ENCODE results near the gene DGKQ. TPM values are rescaled to one million over a fixed set of nuclear protein-coding genes. Genes with fewer than 3 reads are reported as not detected.

The DGKQ gene
- polyA plus RNA-seq, 2 of the 4 experiments (the other 2 are of a cell fraction) = 2.7 to 7.8 TPM

DNA sequence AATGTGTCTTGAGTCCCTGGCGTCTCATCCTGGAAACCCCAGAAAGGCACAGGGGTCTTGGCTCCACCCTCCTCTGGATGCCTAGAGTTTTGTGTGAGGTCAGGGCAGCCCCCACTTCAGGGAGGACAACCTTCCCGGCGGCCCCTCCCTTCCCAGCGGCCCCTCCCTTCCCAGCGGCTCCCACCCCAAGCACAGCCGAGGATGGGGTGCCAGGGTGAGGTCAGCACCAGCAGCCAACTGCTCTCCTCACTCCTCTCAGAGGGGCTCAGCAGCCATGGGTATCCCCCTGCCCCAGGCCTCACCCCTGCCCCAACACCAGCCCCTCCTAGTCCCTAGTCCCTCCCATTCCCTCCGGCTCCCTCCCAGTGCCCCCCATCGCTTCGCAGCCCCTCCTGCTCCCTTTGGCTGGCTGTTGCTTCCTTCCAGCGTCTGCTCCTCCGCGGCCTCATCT, 17.4 kb downstream of the DGKQ start:
- TF ChIP-seq CEBPB (IDR thresholded peaks at IDR 0.05) (no peak), JUN (IDR thresholded peaks at IDR 0.05) (no peak), EHF (CRISPR knock-in tag; IDR thresholded peaks at IDR 0.05) (no peak), MYC (IDR thresholded peaks at IDR 0.05; ENCODE audit: borderline replicate concordance, low read length) (no peak), FOSB (CRISPR knock-in tag; IDR thresholded peaks at IDR 0.05) (no peak), NPAS2 (CRISPR knock-in tag; IDR thresholded peaks at IDR 0.05; ENCODE audit: borderline replicate concordance) (no peak), RAD21 (conservative IDR thresholded peaks at IDR 0.05 in 1 of 2, IDR thresholded peaks at IDR 0.05 in 1 of 2) (no peak), CBX2 (IDR thresholded peaks at IDR 0.05; ENCODE audit: borderline replicate concordance, low read depth) (no peak), MAFK (IDR thresholded peaks at IDR 0.05; ENCODE audit: partially characterized antibody) (no peak), TFCP2L1 (CRISPR knock-in tag; IDR thresholded peaks at IDR 0.05) (no peak), HEYL (CRISPR knock-in tag; IDR thresholded peaks at IDR 0.05) (no peak), MAZ (IDR thresholded peaks at IDR 0.05; ENCODE audit: borderline replicate concordance, low read depth, low read length) (no peak), HOXB5 (CRISPR knock-in tag; IDR thresholded peaks at IDR 0.05) (no peak), HOXB13 (CRISPR knock-in tag; IDR thresholded peaks at IDR 0.05; ENCODE audit: low read depth) (no peak), POLR2AphosphoS2 (conservative IDR thresholded peaks at IDR 0.05; ENCODE audit: low read length) (no peak), GATA3 (IDR thresholded peaks at IDR 0.05; ENCODE audit: borderline replicate concordance) (no peak)
- TF ChIP-seq, protein P1, sequence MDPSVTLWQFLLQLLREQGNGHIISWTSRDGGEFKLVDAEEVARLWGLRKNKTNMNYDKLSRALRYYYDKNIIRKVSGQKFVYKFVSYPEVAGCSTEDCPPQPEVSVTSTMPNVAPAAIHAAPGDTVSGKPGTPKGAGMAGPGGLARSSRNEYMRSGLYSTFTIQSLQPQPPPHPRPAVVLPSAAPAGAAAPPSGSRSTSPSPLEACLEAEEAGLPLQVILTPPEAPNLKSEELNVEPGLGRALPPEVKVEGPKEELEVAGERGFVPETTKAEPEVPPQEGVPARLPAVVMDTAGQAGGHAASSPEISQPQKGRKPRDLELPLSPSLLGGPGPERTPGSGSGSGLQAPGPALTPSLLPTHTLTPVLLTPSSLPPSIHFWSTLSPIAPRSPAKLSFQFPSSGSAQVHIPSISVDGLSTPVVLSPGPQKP (IDR thresholded peaks at IDR 0.05; ENCODE audit: low read depth, low read length) = no peak
- TF ChIP-seq, protein P2, sequence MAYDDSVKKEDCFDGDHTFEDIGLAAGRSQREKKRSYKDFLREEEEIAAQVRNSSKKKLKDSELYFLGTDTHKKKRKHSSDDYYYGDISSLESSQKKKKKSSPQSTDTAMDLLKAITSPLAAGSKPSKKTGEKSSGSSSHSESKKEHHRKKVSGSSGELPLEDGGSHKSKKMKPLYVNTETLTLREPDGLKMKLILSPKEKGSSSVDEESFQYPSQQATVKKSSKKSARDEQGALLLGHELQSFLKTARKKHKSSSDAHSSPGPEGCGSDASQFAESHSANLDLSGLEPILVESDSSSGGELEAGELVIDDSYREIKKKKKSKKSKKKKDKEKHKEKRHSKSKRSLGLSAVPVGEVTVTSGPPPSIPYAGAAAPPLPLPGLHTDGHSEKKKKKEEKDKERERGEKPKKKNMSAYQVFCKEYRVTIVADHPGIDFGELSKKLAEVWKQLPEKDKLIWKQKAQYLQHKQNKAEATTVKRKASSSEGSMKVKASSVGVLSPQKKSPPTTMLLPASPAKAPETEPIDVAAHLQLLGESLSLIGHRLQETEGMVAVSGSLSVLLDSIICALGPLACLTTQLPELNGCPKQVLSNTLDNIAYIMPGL (CRISPR knock-in tag; IDR thresholded peaks at IDR 0.05; ENCODE audit: borderline replicate concordance) = no peak
- TF ChIP-seq, protein P3, sequence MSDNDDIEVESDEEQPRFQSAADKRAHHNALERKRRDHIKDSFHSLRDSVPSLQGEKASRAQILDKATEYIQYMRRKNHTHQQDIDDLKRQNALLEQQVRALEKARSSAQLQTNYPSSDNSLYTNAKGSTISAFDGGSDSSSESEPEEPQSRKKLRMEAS (IDR thresholded peaks at IDR 0.05) = no peak
- TF ChIP-seq, protein P4, sequence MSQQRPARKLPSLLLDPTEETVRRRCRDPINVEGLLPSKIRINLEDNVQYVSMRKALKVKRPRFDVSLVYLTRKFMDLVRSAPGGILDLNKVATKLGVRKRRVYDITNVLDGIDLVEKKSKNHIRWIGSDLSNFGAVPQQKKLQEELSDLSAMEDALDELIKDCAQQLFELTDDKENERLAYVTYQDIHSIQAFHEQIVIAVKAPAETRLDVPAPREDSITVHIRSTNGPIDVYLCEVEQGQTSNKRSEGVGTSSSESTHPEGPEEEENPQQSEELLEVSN (IDR thresholded peaks at IDR 0.05; ENCODE audit: borderline replicate concordance, low read depth) = no peak
- ChIA-PET CTCF (no interaction called here), POLR2A (no interaction called here)
- no peak overlapping the region for H3K27ac ChIP-seq
- H3K4me2 ChIP-seq = no peak overlapping the region
- no peaks in the 10 kb centered on the region for H3K9me3 ChIP-seq
- no peak for ATAC-seq
- no peak for FAIRE-seq
- 92% methylated on average over 6 of the region's 12 CpGs for WGBS (ENCODE audit: missing lambda C conversion rate)
- no peak for DNase-seq (ENCODE audit: low read depth in 1 of 2, low spot score in 1 of 2)
- H3K4me3 ChIP-seq = no peak overlapping the region
- H3K4me1 ChIP-seq = no peaks in the 10 kb centered on the region

DNA sequence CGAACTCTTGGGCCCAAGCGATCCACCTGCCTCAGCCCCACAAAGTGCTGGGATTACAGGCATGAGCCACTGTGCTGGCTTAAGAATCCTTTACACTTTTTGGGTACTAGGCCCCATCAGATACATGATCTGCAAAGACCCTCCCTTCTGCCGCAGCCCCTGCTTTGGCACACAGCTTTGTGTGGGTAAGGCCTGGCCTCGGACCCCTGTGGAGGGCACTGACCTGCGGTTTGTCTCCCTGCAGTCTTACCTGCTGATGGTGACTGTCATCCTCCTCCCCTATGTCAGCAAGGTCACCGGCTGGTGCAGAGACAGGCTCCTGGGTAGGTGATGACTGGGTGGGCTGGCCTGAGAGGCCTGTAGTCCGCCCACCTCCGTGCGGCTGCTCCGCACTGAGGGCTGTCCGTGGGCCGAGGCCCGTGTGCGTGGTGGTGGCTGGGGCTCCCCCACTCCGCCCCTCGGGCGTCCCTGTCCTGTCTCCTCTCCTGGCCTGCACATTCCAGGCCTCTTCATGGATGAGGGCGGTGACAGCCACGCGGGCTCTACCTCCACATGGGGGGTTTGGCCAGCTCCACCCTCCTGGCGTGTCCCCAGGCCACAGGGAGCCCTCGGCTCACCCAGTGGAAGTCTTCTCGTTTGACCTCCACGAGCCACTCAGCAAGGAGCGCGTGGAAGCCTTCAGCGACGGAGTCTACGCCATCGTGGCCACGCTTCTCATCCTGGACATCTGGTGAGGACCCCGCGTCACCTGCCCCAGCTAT, 18.0 kb downstream of the DGKQ start:
- FAIRE-seq (no peak), DNase-seq (ENCODE audit: low read depth in 1 of 2, low spot score in 1 of 2) (no peak), ATAC-seq (no peak)
- no peak overlapping the region for H3K27ac ChIP-seq
- 97% methylated on average over 22 of the region's 33 CpGs for WGBS (ENCODE audit: missing lambda C conversion rate)
- H3K9me3 ChIP-seq = no peaks in the 10 kb centered on the region
- no peak overlapping the region for H3K4me3 ChIP-seq
- H3K4me2 ChIP-seq = no peak overlapping the region
- H3K4me1 ChIP-seq = no peaks in the 10 kb centered on the region
- POLR2A ChIA-PET = no interaction called here
- CTCF ChIA-PET = no interaction called here
- TF ChIP-seq, protein P5, sequence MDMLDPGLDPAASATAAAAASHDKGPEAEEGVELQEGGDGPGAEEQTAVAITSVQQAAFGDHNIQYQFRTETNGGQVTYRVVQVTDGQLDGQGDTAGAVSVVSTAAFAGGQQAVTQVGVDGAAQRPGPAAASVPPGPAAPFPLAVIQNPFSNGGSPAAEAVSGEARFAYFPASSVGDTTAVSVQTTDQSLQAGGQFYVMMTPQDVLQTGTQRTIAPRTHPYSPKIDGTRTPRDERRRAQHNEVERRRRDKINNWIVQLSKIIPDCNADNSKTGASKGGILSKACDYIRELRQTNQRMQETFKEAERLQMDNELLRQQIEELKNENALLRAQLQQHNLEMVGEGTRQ (IDR thresholded peaks at IDR 0.05) = no peak
- TF ChIP-seq POLR2AphosphoS2 (conservative IDR thresholded peaks at IDR 0.05; ENCODE audit: low read length) (no peak), TFCP2L1 (CRISPR knock-in tag; IDR thresholded peaks at IDR 0.05) (no peak), ZNF302 (CRISPR knock-in tag; IDR thresholded peaks at IDR 0.05) (no peak), RFX5 (IDR thresholded peaks at IDR 0.05) (no peak), HEYL (CRISPR knock-in tag; IDR thresholded peaks at IDR 0.05) (no peak), KDM1A (IDR thresholded peaks at IDR 0.05; ENCODE audit: low read depth) (no peak), KDM5A (IDR thresholded peaks at IDR 0.05) (no peak), CHD4 (IDR thresholded peaks at IDR 0.05; ENCODE audit: borderline replicate concordance) (no peak), EHMT2 (IDR thresholded peaks at IDR 0.05; ENCODE audit: low read depth) (no peak)
- TF ChIP-seq, protein P3 (IDR thresholded peaks at IDR 0.05) = no peak
- TF ChIP-seq, protein P6, sequence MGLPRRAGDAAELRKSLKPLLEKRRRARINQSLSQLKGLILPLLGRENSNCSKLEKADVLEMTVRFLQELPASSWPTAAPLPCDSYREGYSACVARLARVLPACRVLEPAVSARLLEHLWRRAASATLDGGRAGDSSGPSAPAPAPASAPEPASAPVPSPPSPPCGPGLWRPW (IDR thresholded peaks at IDR 0.05) = no peak
- TF ChIP-seq, protein P7, sequence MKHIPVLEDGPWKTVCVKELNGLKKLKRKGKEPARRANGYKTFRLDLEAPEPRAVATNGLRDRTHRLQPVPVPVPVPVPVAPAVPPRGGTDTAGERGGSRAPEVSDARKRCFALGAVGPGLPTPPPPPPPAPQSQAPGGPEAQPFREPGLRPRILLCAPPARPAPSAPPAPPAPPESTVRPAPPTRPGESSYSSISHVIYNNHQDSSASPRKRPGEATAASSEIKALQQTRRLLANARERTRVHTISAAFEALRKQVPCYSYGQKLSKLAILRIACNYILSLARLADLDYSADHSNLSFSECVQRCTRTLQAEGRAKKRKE (CRISPR knock-in tag; IDR thresholded peaks at IDR 0.05; ENCODE audit: low read depth) = no peak

Measured in A549 (cell line).